IMR-90 (cell line): Measurements from ENCODE around the gene NAV1. TPM values are rescaled to one million over a fixed set of nuclear protein-coding genes. Genes with fewer than 3 reads are reported as not detected.

ENCODE experiments used
- ATAC-seq: fragments of 200-7000 bp; cut with Tn5 transposase; 2 replicates; pipeline ENCODE4 v1.9.1; 2020; ENCODE audit warnings: low read depth, mild to moderate bottlenecking, moderate library complexity
- BruUV-seq: library from RNA; stranded (reverse); fragments of 400-500 nt; replicated peaks from 2 replicates; lab custom pipeline; 2021; lab: Mats Ljungman, UMichigan
- CTCF ChIA-PET: fragments of 300-600 bp; formaldehyde crosslinking; extraction: SDS; loops from one replicate; lab custom pipeline; 2021; ENCODE audit warnings: antibody characterized with exemption; lab: Yijun Ruan, JAX
- POLR2A ChIA-PET: fragments of 300-600 bp; sonication (Branson Sonifier 250); formaldehyde crosslinking; loops from one replicate; lab custom pipeline; 2022; ENCODE audit warnings: antibody characterized with exemption; ENCODE audit not compliant: unreplicated experiment; lab: Charles Lee
- DNase-seq: peaks from one replicate; pipeline ENCODE4 v3.0.0; 2013
- H2AFZ ChIP-seq: replicated peaks from 2 replicates; pipeline ENCODE3; 2013; ENCODE audit warnings: low read length, mild to moderate bottlenecking; ENCODE audit not compliant: poor library complexity
- H2AK5ac ChIP-seq: 2 replicates; pipeline ENCODE4 v1.6.1; 2013; ENCODE audit warnings: low read depth, low read length, inconsistent platforms
- H2AK9ac ChIP-seq: replicated peaks from 2 replicates; pipeline ENCODE3; 2013; ENCODE audit warnings: mild to moderate bottlenecking, low read depth, low read length, moderate library complexity; ENCODE audit not compliant: poor library complexity
- H2BK120ac ChIP-seq: 2 replicates; pipeline ENCODE4 v1.6.1; 2013; ENCODE audit warnings: low read depth, low read length, inconsistent platforms
- H2BK15ac ChIP-seq: 3 replicates; pipeline ENCODE4 v1.6.1; 2013; ENCODE audit warnings: low read depth, low read length, inconsistent platforms
- H2BK20ac ChIP-seq: 2 replicates; pipeline ENCODE4 v1.6.1; 2013; ENCODE audit warnings: low read depth, mild to moderate bottlenecking, inconsistent platforms, low read length, moderate library complexity
- H2BK5ac ChIP-seq: 2 replicates; pipeline ENCODE4 v1.6.1; 2013; ENCODE audit warnings: mild to moderate bottlenecking, low read depth, low read length, inconsistent platforms; ENCODE audit not compliant: poor library complexity, severe bottlenecking
- H3K14ac ChIP-seq: replicated peaks from 2 replicates; pipeline ENCODE4 v1.6.1; 2013; ENCODE audit warnings: low read depth, low read length, inconsistent platforms
- H3K18ac ChIP-seq: 2 replicates; pipeline ENCODE4 v1.6.1; 2013; ENCODE audit warnings: low read depth, low read length, control low read depth
- H3K23ac ChIP-seq: 2 replicates; pipeline ENCODE4 v1.6.1; 2013; ENCODE audit warnings: low read depth, low read length, inconsistent platforms
- H3K27ac ChIP-seq: 2 replicates; pipeline ENCODE4 v1.5.1; 2013; ENCODE audit warnings: mild to moderate bottlenecking, control low read depth, low read length; ENCODE audit not compliant: insufficient read depth
- H3K27me3 ChIP-seq: 2 replicates; pipeline ENCODE4 v1.6.1; 2013; ENCODE audit warnings: low read length; ENCODE audit not compliant: control insufficient read depth, insufficient read depth
- H3K36me3 ChIP-seq: 2 replicates; pipeline ENCODE4 v1.6.1; 2013; ENCODE audit warnings: low read length, mixed read lengths; ENCODE audit not compliant: control insufficient read depth, insufficient read depth
- H3K4ac ChIP-seq: 2 replicates; pipeline ENCODE4 v1.6.1; 2013; ENCODE audit warnings: low read depth, low read length, inconsistent platforms
- H3K4me1 ChIP-seq: 2 replicates; pipeline ENCODE4 v1.6.1; 2013; ENCODE audit warnings: low read length, mixed read lengths; ENCODE audit not compliant: control insufficient read depth, insufficient read depth
- H3K4me2 ChIP-seq: 2 replicates; pipeline ENCODE4 v1.6.1; 2013; ENCODE audit warnings: low read depth, mild to moderate bottlenecking, control low read depth, low read length, moderate library complexity
- H3K4me3 ChIP-seq: 2 replicates; pipeline ENCODE4 v1.5.1; 2013; ENCODE audit warnings: low read depth, mild to moderate bottlenecking, control low read depth, low read length, moderate library complexity; ENCODE audit not compliant: insufficient read depth
- H3K56ac ChIP-seq: 2 replicates; pipeline ENCODE4 v1.6.1; 2013; ENCODE audit warnings: low read length, inconsistent platforms; ENCODE audit not compliant: insufficient read depth; ENCODE audit errors: extremely low read depth
- H3K79me1 ChIP-seq, 2 experiments: 2 replicates each; pipeline ENCODE4 v1.6.1; 2013; ENCODE audit warnings: low read length in 2 of 2, inconsistent platforms in 1 of 2, low read depth in 1 of 2
- H3K9ac ChIP-seq: 2 replicates; pipeline ENCODE4 v1.6.1; 2013; ENCODE audit warnings: low read depth, low read length, control low read depth
- H3K9me1 ChIP-seq: 2 replicates; pipeline ENCODE4 v1.6.1; 2013; ENCODE audit warnings: low read length, inconsistent platforms; ENCODE audit not compliant: insufficient read depth
- H3K9me3 ChIP-seq: 2 replicates; pipeline ENCODE4 v1.6.1; 2013; ENCODE audit warnings: low read length; ENCODE audit not compliant: control insufficient read depth, insufficient read depth
- H4K20me1 ChIP-seq: 2 replicates; pipeline ENCODE4 v1.6.1; 2013; ENCODE audit warnings: low read length, inconsistent platforms; ENCODE audit not compliant: insufficient read depth
- H4K5ac ChIP-seq: 2 replicates; pipeline ENCODE4 v1.6.1; 2013; ENCODE audit warnings: mild to moderate bottlenecking, low read depth, low read length, control low read depth
- H4K8ac ChIP-seq, 2 experiments: 2 replicates each; pipeline ENCODE4 v1.6.1; 2013; ENCODE audit warnings: low read depth in 2 of 2, low read length in 2 of 2, control low read depth in 1 of 2, inconsistent platforms in 1 of 2
- H4K91ac ChIP-seq: 2 replicates; pipeline ENCODE4 v1.6.1; 2013; ENCODE audit warnings: low read depth, low read length, inconsistent platforms; ENCODE audit not compliant: insufficient read depth
- BHLHE40 ChIP-seq: fragments of 150-350 bp; IDR thresholded peaks from 2 replicates; pipeline ENCODE4 v1.6.1; 2016; ENCODE audit warnings: mild to moderate bottlenecking, low read depth, low read length
- CEBPB ChIP-seq: IDR thresholded peaks from 2 replicates; pipeline ENCODE4 v1.6.1; 2012; ENCODE audit warnings: low read depth, low read length, improper control_type of control experiment
- CHD1 ChIP-seq: IDR thresholded peaks from 2 replicates; pipeline ENCODE4 v1.6.1; 2012; ENCODE audit warnings: low read depth, low read length, improper control_type of control experiment
- ELK1 ChIP-seq: fragments of 150-350 bp; IDR thresholded peaks from 2 replicates; pipeline ENCODE4 v1.6.1; 2016; ENCODE audit warnings: low read depth, mild to moderate bottlenecking, low read length, moderate library complexity, borderline replicate concordance
- FOS ChIP-seq: fragments of 150-350 bp; IDR thresholded peaks from 2 replicates; pipeline ENCODE4 v1.6.1; 2016; ENCODE audit warnings: low read depth, low read length
- MAFK ChIP-seq: IDR thresholded peaks from 2 replicates; pipeline ENCODE4 v1.6.1; 2012; ENCODE audit warnings: low read depth, low read length, improper control_type of control experiment
- MAZ ChIP-seq: IDR thresholded peaks from 2 replicates; pipeline ENCODE4 v1.6.1; 2012; ENCODE audit warnings: low read depth, mild to moderate bottlenecking, low read length, improper control_type of control experiment, moderate library complexity, borderline replicate concordance
- MXI1 ChIP-seq: IDR thresholded peaks from 2 replicates; pipeline ENCODE4 v1.6.1; 2012; ENCODE audit warnings: low read depth, mild to moderate bottlenecking, low read length, moderate library complexity, borderline replicate concordance
- NFE2L2 ChIP-seq: fragments of 150-350 bp; IDR thresholded peaks from 2 replicates; pipeline ENCODE4 v1.6.1; 2016; ENCODE audit warnings: low read depth, mild to moderate bottlenecking, low read length
- POLR2A ChIP-seq: IDR thresholded peaks from 2 replicates; pipeline ENCODE4 v1.6.1; 2012; ENCODE audit warnings: mild to moderate bottlenecking, low read depth, low read length
- RAD21 ChIP-seq: IDR thresholded peaks from 2 replicates; pipeline ENCODE4 v1.6.1; 2012; ENCODE audit warnings: low read length, improper control_type of control experiment
- RCOR1 ChIP-seq: IDR thresholded peaks from 2 replicates; pipeline ENCODE4 v1.6.1; 2012; ENCODE audit warnings: mild to moderate bottlenecking, low read length, improper control_type of control experiment; ENCODE audit not compliant: insufficient replicate concordance
- RFX5 ChIP-seq: IDR thresholded peaks from 2 replicates; pipeline ENCODE4 v1.8.0; 2012; ENCODE audit warnings: low read depth, mild to moderate bottlenecking, low read length, moderate library complexity
- SMC3 ChIP-seq: fragments of 150-350 bp; IDR thresholded peaks from 2 replicates; pipeline ENCODE4 v1.6.1; 2016; ENCODE audit warnings: low read depth, mild to moderate bottlenecking, antibody characterized with exemption, low read length, moderate library complexity
- USF2 ChIP-seq: fragments of 150-350 bp; IDR thresholded peaks from 2 replicates; pipeline ENCODE4 v1.6.1; 2017; ENCODE audit warnings: mild to moderate bottlenecking, antibody characterized with exemption, low read length, low read depth
- WGBS, 2 experiments: methylation state at CpG; one replicate each; pipeline versions ENCODE4 v1.1.5 to v1.1.7; 2013; ENCODE audit warnings: missing lambda C conversion rate in 2 of 2; ENCODE audit not compliant: insufficient read length in 1 of 2; ENCODE audit errors: extremely low coverage in 2 of 2; 5-methylcytosine and 5-hydroxymethylcytosine counted together
- dilution Hi-C: fragments of 300-500 bp; cut with HindIII; formaldehyde crosslinking; loops from one replicate; pipeline ENCODE4 v1.14.3; 2018; ENCODE audit warnings: low sequenced_read_pairs; ENCODE audit not compliant: unreplicated experiment
- in situ Hi-C: fragments of 300-500 bp; cut with MboI; formaldehyde crosslinking; loops from 3 replicates; pipeline ENCODE4 v1.14.3; 2019; ENCODE audit warnings: low sequenced_read_pairs, inconsistent platforms, mixed read lengths
- intact Hi-C: fragments of 100-400 bp; cut with micrococcal nuclease; formaldehyde crosslinking; loops from 2 replicates; pipeline ENCODE4 v1.10.0; 2022
- polyA plus RNA-seq, 3 experiments: library from polyadenylated mRNA; depleted of rRNA; stranded (reverse); fragments of >200 nt; gene quantifications; 2 replicates each; pipeline ENCODE4 v1.2.3, GENCODE V29; 2012; ENCODE audit warnings: low replicate concordance in 1 of 3
- total RNA-seq: library from RNA; depleted of rRNA; stranded (reverse); fragments of >200 nt; gene quantifications from 2 replicates; pipeline ENCODE4 v1.2.3, GENCODE V29; 2012
- TF ChIP-seq, protein P1 (sequence below): conservative IDR thresholded peaks from 2 replicates; pipeline ENCODE4 v1.5.1; 2012; ENCODE audit warnings: mild to moderate bottlenecking, low read depth, low read length, improper control_type of control experiment

The NAV1 gene
- total and polyA plus RNA-seq, 2 of the 4 experiments (the other 2 are of a cell fraction): 14.0 to 23.1 TPM

GRCh38 chr1:201573030-201573429 is 34.1 kb downstream of the NAV1 start:
- H4K20me1 ChIP-seq: peaks cover 22% of the 10 kb centered on the region; the same call in 1 of the 2 replicates
- TF ChIP-seq MAZ (no peak), MAFK (no peak), CEBPB (no peak), CHD1 (no peak), RFX5 (no peak), RCOR1 (no peak), USF2 (no peak), NFE2L2 (no peak), MXI1 (no peak), SMC3 (no peak), BHLHE40 (no peak), FOS (no peak), ELK1 (no peak), POLR2A (no peak), RAD21 (no peak)
- TF ChIP-seq, protein P1, sequence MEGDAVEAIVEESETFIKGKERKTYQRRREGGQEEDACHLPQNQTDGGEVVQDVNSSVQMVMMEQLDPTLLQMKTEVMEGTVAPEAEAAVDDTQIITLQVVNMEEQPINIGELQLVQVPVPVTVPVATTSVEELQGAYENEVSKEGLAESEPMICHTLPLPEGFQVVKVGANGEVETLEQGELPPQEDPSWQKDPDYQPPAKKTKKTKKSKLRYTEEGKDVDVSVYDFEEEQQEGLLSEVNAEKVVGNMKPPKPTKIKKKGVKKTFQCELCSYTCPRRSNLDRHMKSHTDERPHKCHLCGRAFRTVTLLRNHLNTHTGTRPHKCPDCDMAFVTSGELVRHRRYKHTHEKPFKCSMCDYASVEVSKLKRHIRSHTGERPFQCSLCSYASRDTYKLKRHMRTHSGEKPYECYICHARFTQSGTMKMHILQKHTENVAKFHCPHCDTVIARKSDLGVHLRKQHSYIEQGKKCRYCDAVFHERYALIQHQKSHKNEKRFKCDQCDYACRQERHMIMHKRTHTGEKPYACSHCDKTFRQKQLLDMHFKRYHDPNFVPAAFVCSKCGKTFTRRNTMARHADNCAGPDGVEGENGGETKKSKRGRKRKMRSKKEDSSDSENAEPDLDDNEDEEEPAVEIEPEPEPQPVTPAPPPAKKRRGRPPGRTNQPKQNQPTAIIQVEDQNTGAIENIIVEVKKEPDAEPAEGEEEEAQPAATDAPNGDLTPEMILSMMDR: no peak
- peak overlapping the region; percentile 29 for H3K14ac ChIP-seq
- H4K8ac ChIP-seq: no peak overlapping the region
- H3K56ac ChIP-seq: no peak overlapping the region
- 0 out of 2 replicates have a peak, but pooled peaks cover 1% of the 10 kb centered on the region for H3K36me3 ChIP-seq
- no peak overlapping the region for H3K4me3 ChIP-seq
- peaks cover 20% of the 10 kb centered on the region for H3K4me1 ChIP-seq
- no peak for ATAC-seq
- peak overlapping the region; percentile 23 for H2AK9ac ChIP-seq
- ChIA-PET CTCF (interaction anchor here (1.5 kb wide), 1 partner anchor 220 kb away, joined by 3 read pairs; no protein-coding TSS in a partner anchor), POLR2A (no interaction called here)
- H4K5ac ChIP-seq: no peak overlapping the region
- H3K9me1 ChIP-seq: peaks cover 33% of the 10 kb centered on the region
- no peaks in the 10 kb centered on the region for H3K9me3 ChIP-seq
- dilution Hi-C loops (no loop called here), in situ Hi-C loops (no loop called here), intact Hi-C loops (no loop called here)
- H2BK20ac ChIP-seq: peak overlapping the region; percentile 17; the same call in 1 of the 2 replicates
- H3K79me1 ChIP-seq: peaks cover 58 to 87% of the 10 kb centered on the region in 2 experiments
- H2BK15ac ChIP-seq: no peak overlapping the region
- no peak overlapping the region for H2AFZ ChIP-seq
- 0 out of 2 replicates have a peak overlapping the region, but pooled peaks have one; percentile 31 for H3K23ac ChIP-seq
- peak overlapping the region; percentile 17 for H4K91ac ChIP-seq
- 44% methylated on average over 1 of the region's 4 CpGs; no CpG with 5 or more reads in 1 of the 2 experiments for WGBS, 2 experiments
- peak overlapping the region; percentile 73 for H3K4ac ChIP-seq
- H3K9ac ChIP-seq: no peak overlapping the region
- H2BK120ac ChIP-seq: 0 out of 2 replicates have a peak overlapping the region, but pooled peaks have one; percentile 33
- H2BK5ac ChIP-seq: no peak overlapping the region
- H3K18ac ChIP-seq: peak overlapping the region; percentile 36
- BruUV-seq: no TSS peak
- H2AK5ac ChIP-seq: peak overlapping the region; percentile 20; the same call in 1 of the 2 replicates
- H3K27me3 ChIP-seq: no peaks in the 10 kb centered on the region
- no peak overlapping the region for H3K27ac ChIP-seq
- H3K4me2 ChIP-seq: no peak overlapping the region
- DNase-seq: no peak
